Dermis microvascular lymphatic vessel endothelial cell (primary cell): ENCODE data around the gene SMTNL2. TPM values are rescaled to one million over a fixed set of nuclear protein-coding genes. Genes with fewer than 3 reads are reported as not detected.
"Not testable (repeated sequence)": the region's sequence is repeated elsewhere in the genome, so short reads cannot be mapped to it uniquely, and the experiment has no call there.

Experiments
- DNase-seq, 2 donors: peaks; one replicate each; pipeline versions ENCODE4 v3.0.0 to v3.0.0-alpha.2; 2010; ENCODE audit warnings: low read depth in 2 of 2
- total RNA-seq: library from RNA; depleted of rRNA; stranded (reverse); fragments of >200 nt; gene quantifications from 2 replicates; pipeline ENCODE4 v1.2.1, GENCODE V29; 2014

Gene SMTNL2
- total RNA-seq, 1 donor from 2014 or later: not detected

GRCh38 chr17:4600563-4600962 lies 16.2 kb downstream of the SMTNL2 start:
- DNase-seq: no peak

DNA sequence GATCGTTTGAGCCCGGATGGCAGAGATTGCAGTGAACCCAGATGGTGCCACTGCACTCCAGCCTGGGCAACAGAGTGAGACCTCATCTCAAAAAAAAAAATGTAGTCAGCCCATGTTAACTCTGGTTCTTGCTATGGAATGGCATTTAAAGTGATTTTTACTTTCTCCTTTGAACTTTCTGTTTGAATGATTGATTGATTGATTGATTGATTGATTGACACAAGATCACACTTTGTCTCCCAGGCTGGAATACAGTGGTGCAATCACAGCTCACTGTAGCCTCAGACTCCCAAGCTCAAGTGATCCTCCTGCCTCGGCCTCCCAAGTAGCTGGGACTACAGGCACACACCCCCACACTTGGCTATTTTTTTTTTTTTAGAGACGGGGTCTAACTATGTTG lies 17.0 kb downstream of the SMTNL2 start:
- no peak for DNase-seq

- DNase-seq: no peak
Observed at GRCh38 chr17:4602041-4602440, 17.7 kb downstream of the SMTNL2 start.

DNA sequence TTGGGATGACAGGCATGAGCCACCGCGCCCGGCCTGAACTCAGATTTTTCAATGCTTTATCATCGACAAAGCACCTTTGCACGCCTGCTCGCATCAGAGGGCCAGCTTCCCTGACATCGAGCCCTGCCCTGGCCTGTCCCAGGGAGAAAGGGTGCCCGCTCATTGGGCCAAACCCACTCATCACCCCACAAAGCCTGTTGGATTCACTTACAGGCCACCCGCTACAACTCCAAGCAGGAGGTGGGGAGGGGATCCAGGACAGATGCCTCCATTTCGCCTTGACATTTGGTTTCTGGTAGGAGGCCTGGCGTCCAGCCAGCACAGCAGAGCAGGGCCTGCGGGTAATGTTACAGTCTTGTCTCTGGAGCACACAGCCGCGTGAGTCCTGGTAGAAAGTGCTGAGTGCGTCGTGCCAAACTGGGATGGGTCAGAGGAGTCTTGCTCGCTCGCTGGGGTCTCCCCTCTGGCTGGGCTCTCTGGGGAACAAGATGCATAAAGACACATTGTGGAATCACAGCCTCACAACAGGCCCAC lies 19.8 kb downstream of the SMTNL2 start:
- DNase-seq: no peak

DNA sequence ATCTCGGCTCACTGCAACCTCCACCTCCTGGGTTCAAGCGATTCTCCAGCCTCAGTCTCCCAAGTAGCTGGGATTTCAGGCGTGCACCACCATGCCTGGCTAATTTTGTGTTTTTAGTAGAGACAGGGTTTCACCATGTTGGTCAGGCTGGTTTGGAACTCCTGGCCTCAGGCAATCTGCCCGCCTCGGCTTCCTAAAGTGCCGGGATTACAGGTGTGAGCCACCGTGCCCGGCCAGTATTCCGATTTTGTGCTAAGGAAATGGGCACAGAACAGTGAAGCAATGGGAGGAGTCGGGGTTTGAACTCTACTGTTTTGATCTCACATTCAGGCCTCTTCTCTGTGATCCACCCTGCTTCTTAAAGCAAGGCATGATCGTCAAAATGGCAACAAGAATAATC lies 20.4 kb downstream of the SMTNL2 start:
- DNase-seq: not testable (repeated sequence)

DNA sequence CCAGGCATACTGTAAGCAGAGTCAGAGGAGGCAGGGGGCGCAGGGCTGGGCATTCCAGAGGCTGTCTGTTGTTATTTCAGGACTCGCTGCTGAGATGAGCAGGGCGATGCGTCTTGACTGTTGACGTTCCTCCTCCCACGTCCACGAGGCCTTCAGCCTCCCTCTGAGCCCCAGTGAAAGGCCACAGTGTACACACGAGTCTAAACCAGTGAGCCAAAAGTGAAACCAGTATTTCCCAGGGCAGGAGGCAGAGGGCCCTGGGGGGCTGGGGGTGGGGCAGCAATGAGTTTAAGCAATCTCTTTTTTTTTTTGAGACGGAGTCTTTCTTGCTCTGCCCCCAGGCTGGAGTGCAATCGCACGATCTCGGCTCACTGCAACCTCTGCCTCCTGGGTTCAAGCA lies 21.5 kb downstream of the SMTNL2 start:
- no peak for DNase-seq

GRCh38 chr17:4607261-4607741 lies 23.0 kb downstream of the SMTNL2 start:
- no peak for DNase-seq

- DNase-seq: peak in 1 of 2 donors; percentile 19
Observed at GRCh38 chr17:4607773-4608187, 23.5 kb downstream of the SMTNL2 start.

GRCh38 chr17:4609761-4610160 lies 25.4 kb downstream of the SMTNL2 start:
- DNase-seq: no peak

- no peak for DNase-seq
Observed at GRCh38 chr17:4610162-4610561, 25.8 kb downstream of the SMTNL2 start.

GRCh38 chr17:4610656-4611055 lies 26.3 kb downstream of the SMTNL2 start:
- no peak for DNase-seq

- DNase-seq: no peak
Observed at GRCh38 chr17:4616476-4616875, 32.1 kb downstream of the SMTNL2 start.

DNA sequence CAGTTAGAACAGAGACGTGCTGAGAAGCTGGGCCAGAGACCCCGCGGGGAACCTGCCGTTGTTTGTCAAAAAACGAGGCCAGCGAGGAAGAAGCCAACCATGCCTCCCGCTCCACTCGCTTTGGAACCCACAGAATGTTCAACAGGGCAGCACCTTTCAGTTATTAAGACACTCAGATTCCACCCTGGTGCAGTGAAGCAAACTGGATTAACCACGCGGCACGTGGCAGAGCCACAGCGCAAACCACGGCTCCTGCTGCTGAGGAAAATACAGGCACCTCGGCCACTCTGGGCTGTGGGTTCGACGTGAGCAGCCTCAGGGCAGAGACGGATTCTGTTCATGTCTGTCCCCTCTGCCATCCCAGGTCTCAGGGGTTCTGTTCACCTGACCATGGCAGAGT lies 32.8 kb downstream of the SMTNL2 start:
- DNase-seq: no peak

DNA sequence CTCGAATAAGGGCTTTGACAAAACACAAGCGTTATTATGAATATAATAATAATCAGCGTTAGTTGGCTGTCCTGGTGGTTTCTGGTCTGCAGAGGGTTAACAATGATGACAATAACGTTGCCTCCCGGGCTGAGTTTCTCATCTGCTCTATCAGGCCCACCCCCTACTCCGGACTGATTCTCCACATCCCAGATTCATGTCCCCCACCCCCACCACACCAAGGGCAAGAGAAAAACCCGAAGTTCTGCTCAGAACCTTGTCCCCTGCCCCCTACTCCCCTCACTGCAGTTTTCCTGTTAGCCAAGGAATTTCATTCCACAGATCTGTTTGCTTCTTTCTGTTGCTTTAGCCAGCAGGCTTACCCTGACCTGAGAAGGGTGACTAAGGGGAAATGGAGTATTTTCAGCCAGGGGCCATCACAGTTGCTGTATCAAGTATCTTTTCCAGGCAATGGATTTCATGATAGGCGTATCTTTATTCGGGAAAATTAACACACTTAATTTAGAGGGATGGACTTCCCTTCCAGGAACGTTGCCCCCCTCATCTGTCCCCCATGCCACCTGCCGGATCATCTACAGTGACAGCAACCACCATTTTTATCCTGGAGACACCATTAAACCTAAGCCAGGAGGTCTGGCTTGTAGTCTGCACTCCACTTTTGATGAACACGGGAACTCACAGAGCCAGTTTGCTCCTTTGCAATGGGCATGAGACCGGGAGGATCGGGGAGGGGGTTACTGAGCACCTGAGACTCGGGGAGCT lies 33.4 kb downstream of the SMTNL2 start:
- DNase-seq: no peak

- no peak for DNase-seq
Observed at GRCh38 chr17:4620531-4621101, 36.3 kb downstream of the SMTNL2 start.

DNA sequence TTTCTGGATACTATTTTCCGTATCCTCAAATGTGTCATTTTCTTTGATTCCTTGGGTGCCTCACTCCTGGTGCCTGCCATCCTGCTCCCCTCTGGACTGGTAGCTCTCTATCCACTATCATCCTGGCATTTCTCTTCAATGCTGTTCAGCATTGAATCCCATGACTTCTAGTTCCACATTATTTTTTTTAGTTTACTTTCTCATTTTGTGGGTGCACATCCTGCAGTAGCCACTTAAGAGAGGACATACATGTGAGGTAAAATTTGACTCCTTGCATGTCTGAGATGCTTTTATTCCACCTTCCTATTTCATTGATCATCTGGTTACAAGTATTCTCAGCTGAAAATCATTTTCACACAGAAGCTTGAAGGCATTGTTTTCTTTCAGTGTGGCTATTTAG lies 38.0 kb downstream of the SMTNL2 start:
- DNase-seq: no peak

GRCh38 chr17:4623249-4623648 lies 38.9 kb downstream of the SMTNL2 start:
- no peak for DNase-seq

- not testable (repeated sequence) for DNase-seq
Observed at GRCh38 chr17:4624451-4624911, 40.2 kb downstream of the SMTNL2 start.

GRCh38 chr17:4625181-4625617 lies 40.9 kb downstream of the SMTNL2 start:
- peak; percentile 4 to 21 for DNase-seq

DNA sequence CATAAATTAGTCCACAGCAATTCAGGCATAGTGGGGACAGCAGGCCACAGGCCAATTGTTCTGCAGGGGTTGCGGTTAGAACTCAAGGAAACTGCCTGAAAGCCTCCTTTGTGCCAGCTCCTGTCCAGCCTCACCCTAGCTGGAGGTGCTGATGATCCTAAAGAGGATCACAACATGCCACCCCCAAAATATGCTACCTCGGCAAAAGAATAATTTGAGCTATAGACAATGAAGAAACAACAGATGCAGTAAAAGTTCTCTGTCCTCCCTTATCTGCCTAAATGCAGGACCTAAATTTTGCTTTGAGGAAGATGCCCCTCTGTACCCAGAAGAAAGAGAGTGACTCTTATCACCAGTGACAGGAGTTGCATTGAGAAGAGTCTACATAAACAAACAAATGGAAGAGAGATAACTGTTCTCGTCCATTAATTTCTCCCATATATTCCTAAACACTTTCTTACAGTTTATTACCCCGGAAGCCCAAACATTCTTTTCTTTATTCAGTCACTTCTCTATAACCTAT lies 42.5 kb downstream of the SMTNL2 start:
- DNase-seq: no peak

DNA sequence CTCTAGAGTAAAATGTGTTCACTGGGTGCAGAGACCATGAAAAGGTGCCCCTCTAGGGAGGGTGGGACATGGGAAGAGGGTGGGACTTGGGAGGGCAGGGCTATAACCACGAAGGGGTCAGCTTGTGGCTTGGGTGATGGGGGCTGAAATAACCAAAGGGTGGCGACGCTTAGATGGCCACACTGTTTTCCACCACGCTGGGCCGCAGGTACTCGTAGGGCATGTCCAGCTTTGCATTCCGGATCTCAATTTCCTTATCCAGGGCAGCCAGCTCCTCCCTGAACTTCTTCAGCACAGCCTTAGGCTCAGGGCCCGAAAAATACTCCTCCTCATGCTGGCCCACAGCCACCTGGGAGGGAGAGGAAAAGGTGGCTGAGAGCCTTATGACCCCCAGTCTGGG lies 47.1 kb downstream of the SMTNL2 start:
- no peak for DNase-seq

- DNase-seq: no peak
Observed at GRCh38 chr17:4631836-4632580, 47.7 kb downstream of the SMTNL2 start.
